Measurements from ENCODE around the gene ZC3H7B. TPM values are rescaled to one million over a fixed set of nuclear protein-coding genes. Genes with fewer than 3 reads are reported as not detected.

The ZC3H7B gene
- total RNA-seq, 1 donor from 2014 or later = 83.4 TPM

DNA sequence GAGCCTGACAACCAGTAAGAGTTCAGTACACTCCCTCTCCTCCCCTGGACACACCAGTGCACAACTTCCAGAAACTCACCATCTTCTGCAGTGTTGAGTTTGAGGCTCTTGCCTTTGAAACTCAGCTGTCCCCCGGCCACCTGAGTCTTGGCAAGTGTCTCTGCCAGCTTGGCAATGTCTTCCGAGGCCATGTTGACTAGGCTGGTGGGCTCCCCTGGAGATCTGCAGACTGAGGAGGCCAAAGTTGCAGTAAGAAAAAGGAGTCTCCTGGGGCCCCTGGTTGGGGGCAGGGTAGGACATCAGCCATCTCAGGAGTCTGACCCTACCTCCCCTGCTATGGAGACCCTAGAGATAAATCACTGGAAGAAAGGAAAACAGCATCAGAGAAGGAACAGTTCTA lies 20.5 kb upstream of the ZC3H7B start:
- TF ChIP-seq, protein P1, sequence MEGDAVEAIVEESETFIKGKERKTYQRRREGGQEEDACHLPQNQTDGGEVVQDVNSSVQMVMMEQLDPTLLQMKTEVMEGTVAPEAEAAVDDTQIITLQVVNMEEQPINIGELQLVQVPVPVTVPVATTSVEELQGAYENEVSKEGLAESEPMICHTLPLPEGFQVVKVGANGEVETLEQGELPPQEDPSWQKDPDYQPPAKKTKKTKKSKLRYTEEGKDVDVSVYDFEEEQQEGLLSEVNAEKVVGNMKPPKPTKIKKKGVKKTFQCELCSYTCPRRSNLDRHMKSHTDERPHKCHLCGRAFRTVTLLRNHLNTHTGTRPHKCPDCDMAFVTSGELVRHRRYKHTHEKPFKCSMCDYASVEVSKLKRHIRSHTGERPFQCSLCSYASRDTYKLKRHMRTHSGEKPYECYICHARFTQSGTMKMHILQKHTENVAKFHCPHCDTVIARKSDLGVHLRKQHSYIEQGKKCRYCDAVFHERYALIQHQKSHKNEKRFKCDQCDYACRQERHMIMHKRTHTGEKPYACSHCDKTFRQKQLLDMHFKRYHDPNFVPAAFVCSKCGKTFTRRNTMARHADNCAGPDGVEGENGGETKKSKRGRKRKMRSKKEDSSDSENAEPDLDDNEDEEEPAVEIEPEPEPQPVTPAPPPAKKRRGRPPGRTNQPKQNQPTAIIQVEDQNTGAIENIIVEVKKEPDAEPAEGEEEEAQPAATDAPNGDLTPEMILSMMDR (IDR thresholded peaks at IDR 0.05; ENCODE audit: unreplicated experiment) = no peak
- Mint-ChIP-seq H3K4me3 (ENCODE audit: low read depth) (no peak overlapping the region), H3K9me3 (ENCODE audit: low read depth) (no peaks in the 10 kb centered on the region), H3K27me3 (no peaks in the 10 kb centered on the region), H3K27ac (no peak overlapping the region), H3K36me3 (ENCODE audit: insufficient read depth) (peaks cover 20% of the 10 kb centered on the region), H3K4me1 (ENCODE audit: low read depth) (peaks cover 7% of the 10 kb centered on the region)
- DNase-seq (ENCODE audit: low spot score, unreplicated experiment) = no peak

DNA sequence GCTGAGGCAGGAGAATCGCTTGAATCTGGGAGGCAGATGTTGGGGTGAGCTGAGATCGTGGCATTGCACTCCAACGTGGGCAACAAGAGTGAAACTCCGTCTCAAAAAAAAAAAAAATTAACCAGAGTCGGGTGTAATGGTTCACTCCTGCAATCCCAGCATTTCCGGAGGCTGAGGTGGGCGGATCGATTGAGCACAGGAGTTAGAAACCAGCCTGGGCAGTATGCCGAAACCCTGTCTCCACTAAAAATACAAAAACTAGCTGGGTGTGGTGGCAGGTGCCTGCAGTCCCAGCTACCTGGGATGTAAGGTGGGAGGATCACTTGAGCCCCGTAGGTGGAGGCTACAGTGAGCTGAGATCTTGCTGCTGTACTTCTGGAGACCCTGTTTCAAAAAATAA lies 16.9 kb upstream of the ZC3H7B start:
- TF ChIP-seq, protein P1 (IDR thresholded peaks at IDR 0.05; ENCODE audit: unreplicated experiment) = no peak
- Mint-ChIP-seq H3K27me3 (no peaks in the 10 kb centered on the region), H3K4me1 (ENCODE audit: low read depth) (peaks cover 18% of the 10 kb centered on the region), H3K27ac (no peak overlapping the region), H3K36me3 (ENCODE audit: insufficient read depth) (peaks cover 5% of the 10 kb centered on the region), H3K9me3 (ENCODE audit: low read depth) (no peaks in the 10 kb centered on the region), H3K4me3 (ENCODE audit: low read depth) (peak overlapping the region; percentile 92)
- DNase-seq (ENCODE audit: low spot score, unreplicated experiment) = no peak

DNA sequence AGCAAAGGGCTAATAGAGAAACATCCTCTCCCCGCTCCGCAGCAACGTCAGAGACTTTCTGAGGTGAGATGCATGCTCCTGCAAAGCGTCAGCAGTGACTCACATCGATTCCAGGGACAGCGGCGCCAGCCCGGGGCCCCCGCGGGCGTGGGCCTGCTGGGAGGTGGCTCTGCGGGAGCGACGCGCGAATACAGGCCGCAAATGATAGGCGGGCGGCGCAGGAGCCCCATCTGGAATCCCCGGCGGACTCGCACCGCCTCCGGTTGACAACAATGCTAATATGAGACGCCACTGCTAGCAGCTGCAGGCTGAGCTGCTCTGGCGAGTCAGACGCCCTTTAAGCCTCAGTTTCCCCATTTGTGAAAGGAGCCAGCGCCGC lies 15.9 kb upstream of the ZC3H7B start:
- Mint-ChIP-seq H3K4me3 (ENCODE audit: low read depth) (peak overlapping the region; percentile 92), H3K36me3 (ENCODE audit: insufficient read depth) (peaks cover 5% of the 10 kb centered on the region), H3K9me3 (ENCODE audit: low read depth) (no peaks in the 10 kb centered on the region), H3K27ac (peak overlapping the region; percentile 99), H3K4me1 (ENCODE audit: low read depth) (peaks cover 22% of the 10 kb centered on the region), H3K27me3 (no peaks in the 10 kb centered on the region)
- TF ChIP-seq, protein P1 (IDR thresholded peaks at IDR 0.05; ENCODE audit: unreplicated experiment) = no peak
- peak; percentile 36 for DNase-seq (ENCODE audit: low spot score, unreplicated experiment)

DNA sequence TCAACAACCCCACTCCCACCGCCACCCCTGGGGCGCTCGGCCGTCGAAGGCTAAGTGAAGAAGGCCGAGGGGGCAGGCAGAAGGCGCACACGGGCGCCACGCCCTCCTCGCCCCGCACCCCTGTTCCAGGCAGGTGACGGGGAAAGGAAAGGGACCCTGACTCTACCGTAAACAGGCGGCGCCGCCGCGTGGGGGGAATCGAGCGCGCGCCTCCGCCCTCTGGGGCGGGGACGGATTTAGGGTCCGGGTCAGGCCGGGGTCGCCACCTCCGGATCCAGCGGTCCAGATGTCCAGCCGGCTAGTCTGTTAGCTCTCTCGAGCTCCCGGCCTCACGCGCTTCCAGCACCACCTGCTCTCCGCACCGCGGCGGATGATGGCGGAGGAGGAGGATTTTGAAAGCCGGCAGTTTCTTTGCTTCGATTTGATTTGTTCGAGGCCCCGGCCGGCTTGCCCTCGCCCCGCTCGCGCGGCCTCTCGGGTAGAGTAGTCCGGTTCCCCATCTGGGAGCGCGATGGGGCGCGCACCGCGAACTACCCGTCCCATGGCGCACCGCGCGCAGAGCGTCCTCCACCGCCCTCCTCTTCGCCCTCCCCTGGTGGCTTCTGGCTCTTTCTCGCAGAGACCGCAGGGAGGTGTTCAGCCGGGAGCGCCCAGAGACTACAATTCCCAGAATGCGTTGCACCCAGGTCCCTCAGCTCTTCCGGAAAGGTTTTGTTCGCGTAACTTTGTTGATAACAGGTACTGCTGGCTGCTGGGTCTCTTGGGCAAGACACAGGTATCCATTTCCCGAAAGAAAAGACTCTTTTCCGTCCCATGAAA lies 15.3 kb upstream of the ZC3H7B start, which contains the start of gene RANGAP1:
Gene RANGAP1 (minus strand): TSS at position 368 of the 819 bp plus-strand sequence. CDS start 5,143 bp downstream, outside the sequence.
- peak within 1 kb of the TSS; percentile 92 for H3K4me3 Mint-ChIP-seq (ENCODE audit: low read depth)
- no peaks in the 10 kb centered on the region for H3K27me3 Mint-ChIP-seq
- H3K36me3 Mint-ChIP-seq (ENCODE audit: insufficient read depth) = peaks cover 5% of the 10 kb centered on the region
- H3K4me1 Mint-ChIP-seq (ENCODE audit: low read depth) = peaks cover 24% of the 10 kb centered on the region
- H3K27ac Mint-ChIP-seq = peak within 1 kb of the TSS; percentile 99
- TF ChIP-seq, protein P1 (IDR thresholded peaks at IDR 0.05; ENCODE audit: unreplicated experiment) = peak; percentile 25
- DNase-seq (ENCODE audit: low spot score, unreplicated experiment) = peak; percentile 97
- no peaks in the 10 kb centered on the region for H3K9me3 Mint-ChIP-seq (ENCODE audit: low read depth)

DNA sequence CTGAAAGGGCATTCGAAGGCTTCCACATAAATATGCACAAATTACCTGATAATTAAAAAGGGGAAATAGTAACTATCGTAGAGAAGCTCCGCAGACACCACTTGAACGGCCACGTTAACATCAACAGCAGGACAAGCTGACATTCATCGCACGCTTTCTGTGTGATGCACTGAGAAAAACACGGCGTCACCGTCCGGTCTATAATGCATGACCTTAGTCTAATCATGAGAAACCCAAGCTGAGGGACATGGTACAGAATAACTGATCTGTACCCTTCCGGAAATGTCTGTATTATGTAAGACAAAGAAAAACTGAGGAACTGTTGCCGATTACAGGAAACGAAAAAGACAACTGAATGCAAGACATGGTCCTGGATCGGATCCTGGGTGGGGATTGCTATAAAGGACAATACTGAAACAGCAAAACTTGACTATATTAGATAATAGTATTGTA lies 14.7 kb upstream of the ZC3H7B start:
- TF ChIP-seq, protein P1 (IDR thresholded peaks at IDR 0.05; ENCODE audit: unreplicated experiment) = no peak
- Mint-ChIP-seq H3K27ac (peak overlapping the region; percentile 99), H3K4me1 (ENCODE audit: low read depth) (peaks cover 24% of the 10 kb centered on the region), H3K36me3 (ENCODE audit: insufficient read depth) (peaks cover 5% of the 10 kb centered on the region), H3K9me3 (ENCODE audit: low read depth) (no peaks in the 10 kb centered on the region), H3K27me3 (no peaks in the 10 kb centered on the region), H3K4me3 (ENCODE audit: low read depth) (peak overlapping the region; percentile 92)
- no peak for DNase-seq (ENCODE audit: low spot score, unreplicated experiment)
